Inflammatory macrophage (primary cell): ENCODE data around the gene MAP3K14.

Source experiments
- DNase-seq, 2 donors: peaks; one replicate each; pipeline ENCODE4 v3.0.0-alpha.2; 2020 to 2022

MAP3K14 gene

DNA sequence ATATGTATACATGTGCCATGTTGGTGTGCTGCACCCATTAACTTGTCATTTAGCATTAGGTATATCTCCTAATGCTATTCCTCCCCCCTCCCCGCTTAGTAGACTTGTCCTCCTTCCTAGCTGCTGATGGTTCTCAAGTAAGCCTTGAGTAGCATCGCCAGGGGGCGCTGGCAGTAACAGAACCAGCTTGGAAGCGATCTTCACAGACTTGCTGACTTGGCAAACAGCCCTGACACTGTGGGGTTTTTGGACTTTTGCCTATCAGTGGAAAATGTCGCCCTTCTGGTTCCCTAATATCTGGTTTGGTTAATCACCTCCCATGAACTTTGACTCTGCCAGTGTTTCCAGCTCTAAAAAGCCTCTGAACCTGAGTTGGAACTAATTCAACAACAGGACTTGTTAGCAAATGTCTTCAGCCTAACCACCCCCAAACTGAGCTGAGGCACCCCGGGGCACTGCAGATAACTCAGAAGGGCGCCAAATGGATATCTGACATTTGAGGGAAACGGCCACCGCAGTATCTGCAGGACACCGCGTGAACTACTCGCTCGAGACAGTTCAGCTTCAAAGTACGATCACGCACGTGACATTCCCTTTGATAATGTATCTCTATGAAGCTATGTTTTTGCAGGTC, 39.5 kb downstream of the MAP3K14 start:
- DNase-seq: peak; percentile 92 to 93

DNA sequence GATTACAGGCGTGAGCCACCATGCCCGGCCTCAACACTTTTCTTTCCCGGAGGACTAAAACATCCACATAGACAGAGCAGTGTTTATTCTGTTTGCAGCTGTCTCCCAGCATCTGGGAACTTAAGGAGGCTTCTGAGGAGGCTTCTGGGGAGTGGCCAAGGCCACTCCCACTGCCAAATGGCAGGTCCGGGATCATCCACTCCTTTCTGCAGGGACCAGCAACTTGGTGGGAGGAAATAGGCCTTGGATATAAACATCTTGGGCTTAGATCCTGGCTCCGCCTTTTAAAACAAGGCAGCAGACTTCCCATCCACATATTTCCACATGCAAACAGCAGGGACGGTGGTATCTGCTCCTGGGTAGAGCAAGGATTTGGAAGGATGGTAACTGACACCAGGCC, 40.8 kb downstream of the MAP3K14 start:
- no peak for DNase-seq

DNA sequence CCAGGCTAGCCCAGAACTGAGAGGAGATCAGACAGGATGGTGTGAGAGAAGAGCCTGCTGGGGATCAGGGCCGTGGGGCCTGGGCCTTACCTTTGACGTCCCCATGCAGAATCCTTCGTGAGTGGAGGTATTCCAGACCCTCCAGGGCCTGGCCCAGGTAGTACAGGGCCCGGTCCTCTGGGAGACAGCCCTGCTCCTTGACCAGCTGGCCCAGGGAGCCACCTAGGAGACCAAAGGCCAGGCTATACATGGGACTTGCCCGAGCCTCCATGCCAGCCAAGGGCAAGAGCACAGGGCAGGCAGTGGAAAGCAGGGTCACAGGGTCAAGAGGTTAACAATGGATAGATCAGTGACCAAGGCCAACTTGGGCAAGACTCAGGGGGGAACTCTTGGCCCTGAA, 42.8 kb downstream of the MAP3K14 start:
- no peak for DNase-seq

DNA sequence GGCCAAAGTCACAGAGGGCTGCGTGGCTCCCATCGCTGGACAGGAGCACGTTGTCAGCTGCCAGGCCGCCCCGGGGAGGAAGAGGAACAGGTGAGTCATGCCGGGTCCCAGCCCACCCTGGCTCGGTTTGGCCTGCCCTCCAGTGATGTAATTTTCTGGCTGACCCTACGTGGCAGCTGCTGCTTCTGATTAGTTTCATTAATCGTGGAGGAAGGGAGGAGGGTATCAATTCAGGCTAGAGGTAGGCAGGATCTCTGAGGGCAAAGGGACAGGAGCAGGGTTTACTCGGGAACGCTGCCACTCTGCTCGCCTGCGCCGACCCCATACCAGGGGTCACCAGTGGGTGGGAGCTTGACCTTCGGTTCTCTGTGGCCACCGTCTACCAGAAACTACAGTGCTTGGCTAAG, 43.3 kb downstream of the MAP3K14 start:
- no peak for DNase-seq

DNA sequence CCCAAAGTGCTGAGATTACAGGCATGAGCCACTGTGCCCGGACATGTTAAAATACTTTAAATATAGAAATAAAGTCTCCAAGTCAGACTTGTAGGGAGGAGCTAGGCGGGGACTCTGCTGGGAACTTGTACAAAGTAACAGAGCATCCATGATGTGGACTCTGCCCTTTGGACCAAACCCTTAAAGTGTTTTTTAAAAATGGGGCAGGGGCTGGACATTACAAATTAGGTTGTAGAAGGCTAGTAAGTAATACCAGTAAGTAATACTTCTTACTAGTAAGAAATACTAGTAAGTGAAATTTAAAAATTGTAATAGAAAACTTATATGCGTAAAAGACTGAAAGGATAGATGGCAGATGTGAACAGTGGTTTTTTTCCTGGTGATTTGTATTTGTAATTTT, 45.2 kb downstream of the MAP3K14 start:
- no peak for DNase-seq

DNA sequence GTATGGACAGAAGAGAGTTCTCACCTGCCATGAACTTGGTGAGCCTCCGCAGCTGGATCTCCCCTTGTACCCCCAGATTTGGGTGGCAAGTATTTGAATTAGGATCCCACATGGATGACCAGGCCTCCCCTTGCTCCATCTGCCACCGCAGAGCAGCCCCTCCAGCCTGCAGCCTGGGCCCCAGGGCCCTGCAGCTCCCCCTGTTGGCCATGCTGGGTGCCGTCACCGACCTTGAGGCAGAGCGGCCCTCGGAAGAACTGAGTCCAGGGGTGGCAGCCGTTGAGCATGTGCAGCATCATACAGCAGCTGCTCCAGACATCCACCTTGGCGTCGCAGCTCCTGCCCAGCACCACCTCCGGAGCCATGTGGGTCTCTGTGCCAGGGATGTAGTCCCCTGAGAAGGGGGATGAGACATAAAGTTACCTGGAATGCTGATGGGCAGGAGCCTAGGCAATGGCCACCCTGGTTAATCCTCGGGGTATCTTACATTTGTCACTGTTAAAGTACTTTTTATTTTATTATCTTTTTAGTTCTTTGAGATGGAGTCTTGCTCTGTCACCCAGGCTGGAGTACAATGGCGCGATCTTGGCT, 45.9 kb downstream of the MAP3K14 start:
- peak in 1 of 2 donors; percentile 30 for DNase-seq

DNA sequence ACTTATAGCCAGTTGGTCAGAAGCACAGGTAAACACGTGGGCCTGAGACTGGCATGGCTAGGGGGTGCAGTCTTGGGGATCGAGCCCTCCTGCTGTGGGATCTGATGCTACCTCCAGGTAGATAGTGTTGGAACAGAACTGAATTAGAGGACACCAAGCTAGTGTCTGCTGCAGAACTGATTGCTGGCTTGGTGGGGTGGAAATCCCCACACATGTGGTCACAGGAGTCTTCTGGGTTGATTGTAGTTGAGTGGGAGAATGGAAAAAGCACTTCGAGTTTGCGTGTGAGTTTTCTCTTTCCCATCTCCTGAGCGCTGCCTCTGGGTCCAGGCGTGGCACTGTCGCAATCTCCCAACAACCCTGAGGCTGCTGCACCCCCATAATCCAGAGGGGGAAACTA, 46.9 kb downstream of the MAP3K14 start:
- no peak for DNase-seq

DNA sequence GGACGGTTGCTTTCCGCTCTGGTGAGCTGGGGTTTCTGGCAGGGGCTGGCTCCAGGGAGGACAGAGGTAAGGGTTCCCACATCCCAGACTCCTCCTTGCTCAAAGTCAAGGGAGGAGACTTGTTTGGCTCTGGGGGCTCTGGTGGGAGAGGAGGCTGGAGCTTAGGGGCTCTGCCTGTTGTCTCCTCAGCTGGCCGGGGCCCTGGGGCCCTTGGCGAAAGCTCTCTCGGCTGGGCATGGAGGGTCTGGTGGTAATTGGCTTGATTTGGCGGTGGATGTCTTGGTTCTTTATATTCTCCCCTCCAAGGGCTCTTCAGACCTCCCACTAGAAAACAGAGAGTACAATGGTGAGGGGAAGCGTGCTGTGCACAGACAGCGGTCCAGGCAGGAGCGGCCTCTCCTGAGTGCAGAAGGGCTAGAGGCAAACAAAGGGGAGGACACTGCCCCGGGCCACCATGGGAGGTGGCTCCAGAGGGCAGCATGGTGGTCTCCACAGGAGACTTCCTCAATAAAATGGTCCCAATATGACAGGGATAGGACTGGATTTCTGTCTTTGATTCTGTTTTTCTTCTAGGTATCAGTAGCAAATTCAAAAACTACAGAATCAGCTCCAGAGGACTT, 49.3 kb downstream of the MAP3K14 start:
- no peak for DNase-seq

DNA sequence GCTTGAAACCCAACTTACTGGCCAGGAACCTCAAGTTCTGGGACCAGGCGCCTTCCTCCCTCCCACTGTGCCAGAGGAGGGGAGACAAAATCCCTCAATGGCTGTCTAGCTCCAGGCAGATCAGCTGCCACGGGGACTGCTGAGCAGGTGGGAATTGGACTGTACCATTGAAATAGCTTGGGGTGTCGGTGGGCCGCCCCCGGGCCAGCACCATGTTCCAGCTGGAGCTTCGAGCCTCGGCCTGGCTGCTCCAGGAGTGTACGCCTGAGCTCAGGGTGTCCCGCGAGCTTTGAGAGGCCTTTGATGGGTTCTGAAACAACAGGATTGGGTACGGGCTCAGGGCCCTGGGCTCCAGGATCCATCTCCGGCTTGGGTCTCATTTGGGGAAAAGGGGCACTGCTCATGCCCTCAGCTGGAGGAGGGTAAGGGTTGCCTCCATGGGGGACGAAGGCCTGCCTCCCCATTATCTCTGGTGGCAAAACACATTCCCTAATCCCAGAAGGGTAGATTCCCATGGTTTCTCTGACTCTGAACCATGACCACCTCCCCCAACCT, 50.4 kb downstream of the MAP3K14 start:
- DNase-seq: no peak

DNA sequence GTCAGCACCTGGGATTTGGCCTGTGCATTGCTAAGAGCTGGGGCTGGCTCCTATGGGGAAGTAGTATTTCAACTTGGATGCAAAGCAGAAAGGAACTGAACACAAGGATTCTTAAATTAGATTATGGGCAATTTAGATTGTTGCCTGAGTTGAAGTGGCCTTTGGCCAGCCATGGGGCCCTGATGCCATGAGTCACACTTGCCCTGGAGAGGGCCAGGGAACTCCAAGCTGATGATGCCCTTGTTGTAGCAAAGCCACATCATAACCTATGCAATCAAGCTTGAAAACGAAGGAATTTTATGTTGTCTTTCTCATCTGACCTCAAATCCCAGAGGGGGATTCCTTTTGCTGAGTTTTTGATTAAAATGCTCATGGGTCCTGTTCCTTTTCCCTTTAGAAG, 51.0 kb downstream of the MAP3K14 start:
- DNase-seq: peak in 1 of 2 donors; percentile 32

DNA sequence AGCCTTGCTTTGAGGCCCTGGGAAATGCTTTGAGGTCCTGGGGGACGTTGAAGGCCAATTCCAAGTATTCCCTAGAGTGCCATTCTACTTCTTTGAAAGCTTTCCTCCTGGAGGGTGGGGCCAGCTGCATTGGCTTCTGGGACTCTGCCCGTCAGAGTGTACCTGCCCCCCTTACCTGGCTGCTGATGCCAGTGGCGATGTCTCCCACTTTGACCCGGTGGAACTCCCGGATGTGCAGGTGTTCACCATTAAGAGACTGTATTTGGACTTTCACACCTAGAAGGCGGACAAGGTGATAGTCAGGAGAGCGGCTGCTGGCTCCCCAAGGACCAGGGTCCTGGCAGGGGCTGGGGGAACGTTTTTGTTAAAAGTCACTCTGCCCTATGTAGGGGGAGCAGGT, 51.8 kb downstream of the MAP3K14 start:
- no peak for DNase-seq

DNA sequence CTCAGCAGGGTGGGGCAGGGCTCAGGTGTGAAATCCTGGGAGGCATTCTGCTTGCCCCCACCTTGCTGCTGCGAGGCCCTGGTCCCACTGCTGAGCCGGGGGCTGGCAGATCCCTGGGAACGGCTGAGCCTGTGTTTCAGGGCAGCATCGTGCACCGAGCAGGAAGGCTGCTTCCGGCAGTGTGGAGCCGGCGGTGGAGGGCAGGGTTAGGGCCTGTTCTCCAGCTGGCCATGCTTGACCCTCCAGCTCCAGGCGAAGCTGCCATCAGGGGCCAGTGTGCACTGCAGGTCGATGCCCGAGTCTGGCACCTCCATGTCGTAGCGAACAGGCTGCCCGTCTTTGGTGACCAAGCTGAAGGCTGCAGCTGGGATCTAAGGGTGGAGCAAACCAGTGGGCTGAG, 52.4 kb downstream of the MAP3K14 start:
- DNase-seq: no peak

DNA sequence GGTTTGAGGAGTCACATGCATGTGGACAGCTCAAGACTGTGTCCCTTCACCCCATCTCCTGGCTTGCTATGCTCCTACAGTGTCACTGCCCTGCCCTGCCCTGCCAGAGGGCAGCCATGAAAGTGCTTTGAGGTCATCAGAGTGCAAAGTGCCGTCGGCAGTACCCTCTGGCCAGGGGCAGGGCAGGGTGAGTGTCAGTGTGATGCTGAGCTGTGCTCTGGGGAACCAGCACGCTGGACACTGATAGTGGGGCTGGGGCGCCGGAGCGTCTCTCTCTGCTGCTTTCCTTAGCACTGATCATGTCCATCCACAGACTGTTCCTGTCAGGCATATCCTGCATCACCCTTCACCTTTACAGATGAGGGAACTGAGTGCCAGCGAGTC, 53.4 kb downstream of the MAP3K14 start:
- DNase-seq: no peak

DNA sequence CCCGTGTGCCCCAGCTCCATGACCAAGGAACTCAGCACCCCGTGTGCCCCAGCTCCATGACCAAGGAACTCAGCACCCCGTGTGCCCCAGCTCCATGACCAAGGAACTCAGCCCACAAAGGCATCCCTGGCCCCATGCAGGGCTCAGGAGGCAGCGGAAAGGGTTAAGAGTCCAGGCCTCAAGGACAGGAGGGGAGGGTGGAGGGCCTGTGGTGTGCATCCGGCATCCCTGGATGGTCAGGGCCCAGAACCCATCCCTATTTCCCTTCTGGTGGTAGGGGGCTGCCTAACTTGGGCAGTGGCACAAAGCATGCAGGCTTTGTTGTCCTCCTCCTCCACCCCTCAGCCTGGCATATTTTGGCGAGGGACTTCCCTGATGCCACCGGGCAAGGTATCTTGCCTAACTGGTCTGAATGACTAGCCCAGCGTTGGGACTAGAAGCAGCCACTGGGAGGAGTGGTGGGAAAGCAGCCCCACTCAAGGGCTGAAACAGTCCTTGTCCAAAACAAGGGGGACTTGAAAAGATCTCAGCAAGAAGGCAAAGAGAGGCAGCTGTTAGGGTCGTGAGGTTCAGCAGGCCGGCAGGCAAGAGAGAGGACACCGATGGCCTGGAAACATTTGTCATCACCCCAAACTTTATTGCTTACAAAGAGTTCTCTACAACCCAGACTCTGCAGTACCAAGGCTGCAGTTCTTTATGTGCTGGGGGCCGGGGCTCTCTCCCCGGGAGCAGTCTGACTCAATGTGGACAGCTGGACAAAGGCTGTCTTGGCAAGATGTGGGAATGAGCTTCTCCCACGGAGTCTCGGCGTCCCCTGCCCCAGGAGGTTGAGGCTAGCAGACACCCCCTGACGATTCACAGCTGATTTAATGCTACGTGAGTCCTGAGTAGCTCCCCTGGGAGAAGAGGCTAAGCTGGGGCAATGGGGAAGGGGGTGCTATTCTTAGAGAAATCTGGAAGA, 54.0 kb downstream of the MAP3K14 start:
- no peak for DNase-seq

DNA sequence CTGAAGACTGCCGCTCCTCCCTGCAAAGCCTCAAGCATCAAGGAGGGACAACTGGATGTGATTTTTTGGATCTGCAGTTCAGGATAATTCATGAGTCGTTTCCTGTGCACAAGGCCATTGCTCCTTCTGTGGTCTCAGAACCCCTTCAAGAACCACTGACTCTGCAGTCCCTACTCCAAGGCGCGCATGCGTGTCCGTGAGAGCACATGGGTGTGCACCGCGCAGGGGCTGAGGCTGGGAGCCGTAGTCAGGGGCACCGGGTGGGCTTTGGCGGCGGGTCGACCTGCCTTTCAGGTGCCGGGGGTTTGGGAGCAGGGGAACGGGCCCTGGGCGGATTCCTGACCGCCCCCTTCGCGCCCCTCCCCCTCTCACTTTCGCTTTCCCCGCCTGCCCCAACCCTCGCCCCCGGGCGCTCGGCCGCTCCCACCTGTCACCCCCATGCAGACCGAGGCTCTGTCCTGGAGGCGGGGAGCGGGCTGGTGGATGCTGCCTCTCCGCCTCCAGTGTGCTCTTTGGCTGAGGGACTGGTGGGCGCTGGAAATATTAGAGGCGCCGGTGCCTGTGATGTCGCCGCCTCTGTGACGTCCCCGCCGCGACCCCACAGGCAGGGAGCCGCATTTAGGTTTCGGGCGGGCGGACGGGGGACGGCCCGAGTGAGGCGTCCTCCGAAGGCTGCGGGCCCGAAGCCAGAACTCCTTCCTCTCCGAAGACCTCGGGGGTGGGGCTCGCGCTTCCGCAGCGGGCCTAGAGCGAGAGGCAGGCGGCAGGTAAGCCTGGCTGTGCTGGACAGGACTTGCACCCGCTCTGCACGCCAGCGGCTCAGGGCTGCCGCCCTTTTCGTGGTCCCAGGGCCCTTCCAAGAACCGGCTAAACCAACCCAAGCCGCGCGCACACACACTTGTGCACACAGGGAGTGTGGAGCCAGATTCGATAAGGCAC, 55.0 kb downstream of the MAP3K14 start, which contains the start of gene SPATA32:
Gene SPATA32 (minus strand): TSS at position 518 of the 939 bp plus-strand sequence. CDS start 78 bp downstream, at position 440.
- DNase-seq: peak; percentile 11 to 37

DNA sequence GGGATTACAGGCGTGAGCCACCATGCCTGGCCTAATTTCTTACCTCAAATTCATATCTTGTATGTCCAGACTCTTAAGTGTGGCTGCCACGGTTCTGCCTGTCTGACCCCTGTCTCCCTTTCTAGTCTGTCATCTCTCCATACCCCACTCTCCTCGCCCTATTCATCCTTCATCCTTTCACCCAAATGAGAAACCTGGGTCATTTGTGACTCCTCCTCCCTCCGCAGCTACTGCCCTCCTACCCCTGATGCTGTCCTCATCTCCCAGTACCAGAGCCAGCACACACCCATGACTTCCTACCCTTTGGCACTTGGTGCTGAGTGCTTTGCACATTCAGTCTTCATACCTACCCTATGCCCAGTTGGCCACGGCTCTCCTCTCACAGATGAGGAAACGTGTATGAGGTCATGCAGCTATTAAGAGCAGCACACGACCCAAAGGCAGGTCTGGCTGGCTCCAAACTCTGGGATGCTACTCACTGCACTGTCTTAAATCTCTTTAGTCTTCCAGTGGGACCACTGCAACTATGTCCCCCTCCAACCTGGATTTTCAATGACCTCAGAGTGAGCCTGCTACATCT, 56.5 kb downstream of the MAP3K14 start:
- no peak for DNase-seq

DNA sequence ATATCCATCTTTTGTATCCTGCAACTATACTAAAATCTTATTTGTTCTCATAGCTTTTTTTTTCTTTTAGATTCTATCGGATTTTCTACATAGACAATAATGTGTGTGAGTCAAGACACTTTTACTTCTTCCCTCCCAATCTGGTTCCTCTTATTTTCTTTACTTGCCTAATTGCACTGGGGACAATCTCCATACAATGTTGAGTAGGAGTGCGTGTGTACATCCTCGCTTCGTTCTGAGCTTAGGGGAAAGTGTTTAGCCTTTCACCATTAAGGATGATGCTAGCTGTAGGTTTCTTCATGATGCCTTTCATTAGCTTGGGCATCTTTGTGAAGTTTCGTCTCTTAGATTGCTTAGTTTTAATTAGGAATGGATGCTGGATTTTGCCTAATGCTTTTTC, 57.8 kb downstream of the MAP3K14 start:
- DNase-seq: peak; percentile 85 to 86

DNA sequence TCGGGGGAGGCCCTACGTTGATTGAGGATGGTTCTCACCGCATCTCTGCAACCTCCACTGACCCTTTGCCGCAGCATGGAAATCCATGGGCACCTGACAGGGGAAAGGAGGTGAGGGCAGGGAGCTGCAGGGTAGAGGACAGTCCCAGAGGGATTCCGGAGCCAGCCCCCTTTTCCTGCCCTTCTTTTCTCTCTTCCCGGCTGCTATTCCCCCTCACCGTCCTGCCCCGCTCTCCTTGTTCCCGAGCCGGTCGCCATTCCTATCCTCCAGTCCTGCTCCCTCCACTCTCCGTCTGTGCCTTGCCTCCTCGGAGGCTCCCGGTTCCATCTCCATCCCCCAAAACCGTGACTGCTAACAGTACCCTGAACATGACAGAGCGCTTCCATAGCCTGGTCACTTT, 59.7 kb downstream of the MAP3K14 start:
- DNase-seq: no peak

DNA sequence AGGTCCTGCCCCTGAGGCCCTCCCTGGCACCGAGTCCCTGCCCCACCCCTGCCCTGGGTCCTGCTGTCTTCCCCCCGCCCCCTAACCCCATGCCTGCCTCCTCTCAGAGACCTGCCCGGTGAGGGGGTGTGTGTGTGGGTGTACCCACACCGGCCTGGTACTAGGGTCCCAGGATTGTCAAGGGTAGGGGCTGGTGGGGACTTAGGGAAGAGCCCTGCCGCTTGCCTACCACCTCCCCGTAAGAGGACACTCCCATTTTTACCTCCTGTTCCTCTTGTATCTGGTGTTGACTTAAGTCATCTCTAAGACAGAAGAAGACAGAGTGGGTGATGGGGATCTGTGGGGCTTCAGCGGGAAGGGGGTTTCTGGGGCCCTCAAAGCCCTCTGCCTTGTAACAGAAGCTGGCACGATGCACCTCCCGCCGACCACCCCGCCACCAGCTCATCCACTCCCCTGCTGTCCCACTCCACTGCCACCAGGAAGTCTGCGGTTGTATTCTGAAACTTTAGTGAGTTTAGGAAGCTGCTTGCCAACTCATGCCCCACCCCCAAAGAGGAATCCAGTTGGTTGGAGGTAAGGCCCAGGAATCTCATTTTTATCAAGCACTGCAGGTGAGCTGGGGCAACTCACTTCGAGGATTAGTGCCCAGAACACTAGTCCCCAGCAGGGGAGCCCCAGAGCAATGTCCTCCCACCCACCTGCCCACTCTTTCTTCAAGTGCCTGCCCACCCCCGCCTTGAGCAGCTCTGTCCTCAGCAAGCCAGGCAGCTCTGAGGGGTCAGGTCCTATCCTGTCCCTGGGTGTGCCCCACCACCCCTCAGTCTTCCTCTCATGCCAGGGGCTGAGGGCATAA, 60.5 kb downstream of the MAP3K14 start:
- peak; percentile 30 to 35 for DNase-seq

DNA sequence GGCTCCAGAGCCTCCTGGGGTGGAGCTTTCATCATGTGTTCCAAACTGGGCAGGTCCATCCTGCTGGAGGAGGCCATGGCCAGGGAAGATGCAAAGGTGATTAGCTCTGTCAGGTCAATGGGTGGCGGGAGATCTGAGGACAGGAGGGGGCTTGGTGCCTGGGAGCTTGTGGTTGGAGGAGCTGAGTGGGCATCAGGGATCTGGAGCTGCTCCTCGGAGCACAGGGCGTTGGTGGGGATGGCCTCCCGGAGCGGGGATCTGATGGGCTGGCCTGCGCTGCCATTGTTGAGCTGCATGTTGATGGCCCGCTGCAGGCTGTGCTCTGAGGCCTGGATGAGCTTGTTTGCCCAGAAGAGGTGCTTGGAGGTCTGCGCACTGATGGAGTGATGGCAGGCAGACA, 61.5 kb downstream of the MAP3K14 start:
- no peak for DNase-seq
